Mesendoderm (in vitro differentiated cells): Measurements from ENCODE around the gene PROSER2.

Experiments
- DNase-seq: peaks from one replicate; pipeline ENCODE4 v3.0.0; 2013
- H2AK5ac ChIP-seq: 2 replicates; pipeline ENCODE4 v1.6.1; 2013; ENCODE audit warnings: low read length, inconsistent platforms
- H2BK120ac ChIP-seq: 2 replicates; pipeline ENCODE4 v1.6.1; 2013; ENCODE audit warnings: low read depth, mild to moderate bottlenecking, low read length, moderate library complexity, mixed read lengths
- H2BK15ac ChIP-seq: replicated peaks from 2 replicates; pipeline ENCODE4 v1.6.1; 2013; ENCODE audit warnings: low read depth, mild to moderate bottlenecking, moderate library complexity
- H2BK5ac ChIP-seq: 2 replicates; pipeline ENCODE4 v1.6.1; 2013; ENCODE audit warnings: low read length, inconsistent platforms
- H3K18ac ChIP-seq: 2 replicates; pipeline ENCODE4 v1.6.1; 2013; ENCODE audit warnings: mild to moderate bottlenecking, low read length, mixed read lengths
- H3K23ac ChIP-seq: one replicate; pipeline ENCODE4 v1.6.1; 2013; ENCODE audit warnings: low read length
- H3K27ac ChIP-seq: 2 replicates; pipeline ENCODE4 v1.5.1; 2013; ENCODE audit warnings: low read depth, mild to moderate bottlenecking, inconsistent platforms, low read length, moderate library complexity
- H3K27me3 ChIP-seq: 2 replicates; pipeline ENCODE4 v1.6.1; 2013; ENCODE audit warnings: low read length, control low read depth, mild to moderate bottlenecking, inconsistent platforms; ENCODE audit not compliant: insufficient read depth, poor library complexity
- H3K36me3 ChIP-seq: 2 replicates; pipeline ENCODE4 v1.6.1; 2013; ENCODE audit warnings: low read length, inconsistent platforms; ENCODE audit not compliant: control insufficient read depth, insufficient read depth
- H3K4ac ChIP-seq: one replicate; pipeline ENCODE4 v1.6.1; 2013; ENCODE audit warnings: low read depth, mild to moderate bottlenecking, low read length, moderate library complexity
- H3K4me1 ChIP-seq: 2 replicates; pipeline ENCODE4 v1.6.1; 2013; ENCODE audit warnings: low read depth, low read length, inconsistent platforms; ENCODE audit not compliant: control insufficient read depth
- H3K4me2 ChIP-seq: 2 replicates; pipeline ENCODE4 v1.6.1; 2013; ENCODE audit warnings: low read length
- H3K4me3 ChIP-seq: 2 replicates; pipeline ENCODE4 v1.5.1; 2013; ENCODE audit warnings: mild to moderate bottlenecking, low read length
- H3K56ac ChIP-seq: one replicate; pipeline ENCODE4 v1.6.1; 2013; ENCODE audit warnings: low read length
- H3K79me1 ChIP-seq: 2 replicates; pipeline ENCODE4 v1.6.1; 2013; ENCODE audit warnings: low read length, inconsistent platforms
- H3K79me2 ChIP-seq: 2 replicates; pipeline ENCODE4 v1.6.1; 2013; ENCODE audit warnings: mild to moderate bottlenecking, low read length; ENCODE audit not compliant: control insufficient read depth, insufficient read depth
- H3K9ac ChIP-seq: 2 replicates; pipeline ENCODE4 v1.6.1; 2013; ENCODE audit warnings: low read length, inconsistent platforms
- H4K5ac ChIP-seq: one replicate; pipeline ENCODE4 v1.6.1; 2013; ENCODE audit warnings: low read length
- H4K8ac ChIP-seq: one replicate; pipeline ENCODE4 v1.6.1; 2013; ENCODE audit warnings: low read depth, mild to moderate bottlenecking, control low read depth, low read length, moderate library complexity
- WGBS: extraction: QIAGEN DNeasy Blood & Tissue Kit; methylation state at CpG from one replicate; pipeline ENCODE4 v1.1.7; 2013; ENCODE audit warnings: low lambda C conversion rate, missing lambda C conversion rate; ENCODE audit not compliant: insufficient coverage; ENCODE audit errors: extremely low coverage; 5-methylcytosine and 5-hydroxymethylcytosine counted together

The PROSER2 gene

DNA sequence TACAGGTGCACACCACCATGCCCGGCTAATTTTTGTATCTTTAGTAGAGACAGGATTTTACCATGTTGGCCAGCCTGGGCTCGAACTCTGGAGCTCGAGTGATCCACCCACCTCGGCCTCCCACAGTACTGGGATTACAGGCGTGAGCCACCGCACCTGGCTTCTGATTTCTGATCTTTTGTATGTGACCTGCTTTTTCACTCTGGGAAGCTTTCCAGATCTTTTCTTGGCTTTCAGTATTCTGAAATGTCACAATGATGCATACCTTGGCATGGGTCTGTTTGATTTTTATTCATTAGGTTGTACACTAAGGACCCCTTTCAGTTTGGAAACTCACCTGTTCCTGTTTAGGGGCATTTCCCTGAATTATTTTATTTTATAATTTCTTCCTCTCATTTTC is 41.6 kb downstream of the PROSER2 start:
- no peak overlapping the region for H3K18ac ChIP-seq
- no peak overlapping the region for H3K27ac ChIP-seq
- H2BK5ac ChIP-seq: no peak overlapping the region
- H3K9ac ChIP-seq: no peak overlapping the region
- no peak overlapping the region for H3K4me3 ChIP-seq
- H2BK15ac ChIP-seq: no peak overlapping the region
- no peak overlapping the region for H2AK5ac ChIP-seq
- H3K4ac ChIP-seq: no peak overlapping the region
- no peaks in the 10 kb centered on the region for H3K4me1 ChIP-seq
- H3K56ac ChIP-seq: no peak overlapping the region
- no peaks in the 10 kb centered on the region for H3K79me1 ChIP-seq
- H3K79me2 ChIP-seq: no peaks in the 10 kb centered on the region
- H3K4me2 ChIP-seq: no peak overlapping the region
- no peak overlapping the region for H4K5ac ChIP-seq
- DNase-seq: no peak
- H3K27me3 ChIP-seq: no peaks in the 10 kb centered on the region
- no peak overlapping the region for H3K23ac ChIP-seq
- no CpG with 5 or more reads among the region's 6 CpGs for WGBS
- H2BK120ac ChIP-seq: no peak overlapping the region
- peaks cover 3% of the 10 kb centered on the region for H3K36me3 ChIP-seq
- no peak overlapping the region for H4K8ac ChIP-seq

DNA sequence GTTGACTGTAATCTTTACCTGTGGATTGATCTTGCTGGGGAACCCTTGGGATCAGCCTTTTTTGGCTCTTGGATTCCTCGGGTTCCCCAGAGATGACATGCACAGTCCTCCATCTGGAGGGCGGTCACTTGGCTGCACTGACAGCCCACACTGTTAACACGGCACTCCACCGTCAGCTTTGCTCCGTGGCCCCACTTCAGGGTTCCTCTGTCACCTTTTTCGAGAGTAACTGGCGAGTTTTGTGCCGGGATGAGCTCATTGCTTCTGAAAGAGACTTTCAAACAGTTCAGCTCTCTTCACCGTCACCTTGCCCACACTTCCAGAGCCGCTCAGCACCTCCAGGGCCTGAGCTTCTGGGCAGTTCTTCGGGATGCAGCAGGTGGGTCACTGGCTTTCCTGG is 42.4 kb downstream of the PROSER2 start:
- Histone ChIP-seq H3K18ac (no peak overlapping the region), H2AK5ac (no peak overlapping the region), H3K9ac (no peak overlapping the region), H3K27me3 (no peaks in the 10 kb centered on the region), H2BK15ac (no peak overlapping the region), H4K5ac (no peak overlapping the region), H2BK5ac (no peak overlapping the region), H3K79me2 (no peaks in the 10 kb centered on the region), H3K36me3 (peaks cover 3% of the 10 kb centered on the region), H3K56ac (no peak overlapping the region), H4K8ac (no peak overlapping the region), H3K4me2 (no peak overlapping the region), H3K4me3 (no peak overlapping the region), H2BK120ac (no peak overlapping the region), H3K23ac (no peak overlapping the region), H3K79me1 (no peaks in the 10 kb centered on the region), H3K4me1 (no peaks in the 10 kb centered on the region), H3K4ac (no peak overlapping the region), H3K27ac (no peak overlapping the region)
- no CpG with 5 or more reads among the region's 11 CpGs for WGBS
- DNase-seq: no peak

DNA sequence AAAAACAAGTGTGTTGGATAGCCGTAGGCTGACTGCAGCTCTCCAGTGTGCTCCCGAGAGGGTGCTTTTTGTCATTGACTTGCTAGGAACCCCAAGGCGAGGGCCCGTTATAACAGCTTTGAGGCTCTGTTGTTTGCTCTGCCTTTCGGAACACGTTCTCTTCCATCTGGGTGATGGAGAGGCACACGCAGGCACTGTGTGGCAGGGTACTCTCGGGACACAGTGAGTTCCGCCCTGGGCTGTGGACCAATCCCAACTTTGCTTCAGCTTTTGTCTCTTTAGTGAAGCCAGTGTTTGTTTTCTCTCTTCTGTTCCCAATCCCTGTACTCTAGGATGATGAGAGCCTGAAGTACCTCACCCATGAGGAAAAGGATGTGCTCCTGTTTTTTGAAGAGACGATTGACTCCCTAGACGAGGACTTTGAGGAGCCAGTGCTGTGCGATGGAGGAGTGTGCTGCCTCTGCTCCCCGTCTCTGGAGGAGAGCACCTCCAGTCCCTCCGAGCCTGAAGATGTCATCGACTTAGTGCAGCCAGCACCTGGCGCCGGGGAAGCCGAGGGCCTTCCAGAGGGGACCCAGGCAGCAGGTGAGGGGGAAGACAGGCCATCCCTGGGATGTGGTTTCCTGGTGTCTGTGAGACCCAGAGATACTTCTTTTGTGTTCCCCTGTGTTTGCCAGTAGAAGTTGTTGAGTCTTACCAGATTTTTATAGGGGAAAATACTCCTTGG is 43.2 kb downstream of the PROSER2 start:
- H4K8ac ChIP-seq: no peak overlapping the region
- no peaks in the 10 kb centered on the region for H3K79me2 ChIP-seq
- no CpG with 5 or more reads among the region's 18 CpGs for WGBS
- H3K18ac ChIP-seq: no peak overlapping the region
- no peak overlapping the region for H2BK15ac ChIP-seq
- no peaks in the 10 kb centered on the region for H3K4me1 ChIP-seq
- no peak overlapping the region for H2BK120ac ChIP-seq
- no peak overlapping the region for H3K4me3 ChIP-seq
- H3K4ac ChIP-seq: no peak overlapping the region
- H4K5ac ChIP-seq: no peak overlapping the region
- H3K27me3 ChIP-seq: no peaks in the 10 kb centered on the region
- H3K36me3 ChIP-seq: peaks cover 3% of the 10 kb centered on the region
- no peak for DNase-seq
- no peak overlapping the region for H2AK5ac ChIP-seq
- H3K79me1 ChIP-seq: no peaks in the 10 kb centered on the region
- no peak overlapping the region for H3K56ac ChIP-seq
- H3K4me2 ChIP-seq: no peak overlapping the region
- no peak overlapping the region for H3K23ac ChIP-seq
- H2BK5ac ChIP-seq: no peak overlapping the region
- H3K27ac ChIP-seq: no peak overlapping the region
- H3K9ac ChIP-seq: no peak overlapping the region

DNA sequence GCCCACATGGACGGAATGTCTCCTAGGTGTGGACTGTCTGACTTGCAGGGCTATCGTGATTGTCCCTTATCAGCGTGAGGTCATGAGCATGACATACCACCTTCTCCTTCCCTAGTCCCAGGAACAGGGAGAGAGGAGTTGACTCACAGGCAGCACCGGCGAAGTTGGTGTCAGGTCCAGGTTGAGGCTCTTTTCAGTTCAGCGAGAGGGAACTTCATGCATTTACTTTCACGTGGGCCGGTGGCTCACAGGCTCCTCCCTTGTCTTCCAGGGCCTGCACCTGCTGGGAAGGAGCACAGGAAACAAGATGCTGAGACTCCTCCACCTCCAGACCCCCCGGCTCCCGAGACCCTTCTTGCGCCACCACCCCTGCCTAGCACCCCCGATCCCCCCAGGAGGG is 46.1 kb downstream of the PROSER2 start:
- no CpG with 5 or more reads among the region's 12 CpGs for WGBS

DNA sequence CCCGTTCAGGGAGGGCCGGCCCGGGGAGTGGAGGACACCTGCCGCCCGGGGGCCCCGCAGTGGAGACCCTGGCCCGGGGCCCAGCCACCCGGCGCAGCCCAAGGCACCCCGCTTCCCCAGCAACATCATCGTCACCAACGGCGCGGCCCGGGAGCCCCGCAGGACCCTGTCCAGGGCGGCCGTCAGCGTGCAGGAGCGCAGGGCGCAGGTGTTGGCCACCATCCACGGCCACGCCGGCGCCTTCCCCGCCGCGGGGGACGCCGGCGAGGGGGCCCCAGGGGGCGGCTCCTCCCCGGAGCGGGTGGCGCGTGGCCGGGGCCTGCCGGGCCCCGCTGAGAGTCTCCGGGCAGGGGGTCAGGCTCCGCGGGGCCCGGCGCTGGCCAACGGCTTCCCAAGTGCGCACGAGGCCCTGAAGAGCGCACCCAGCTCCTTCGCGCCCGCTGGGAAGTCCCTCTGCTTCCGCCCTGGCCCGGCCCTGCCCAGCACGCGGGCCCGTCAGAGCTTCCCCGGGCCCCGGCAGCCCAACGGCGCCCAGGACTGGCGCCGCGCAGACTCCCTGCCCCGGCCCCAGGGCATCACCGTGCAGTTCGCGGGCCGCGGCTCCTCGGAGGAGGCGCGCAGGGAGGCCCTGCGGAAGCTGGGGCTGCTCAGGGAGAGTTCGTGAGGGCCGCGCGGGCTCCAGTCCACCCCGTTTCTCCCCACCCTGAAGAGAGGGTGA is 46.7 kb downstream of the PROSER2 start:
- no peak overlapping the region for H3K23ac ChIP-seq
- no peak overlapping the region for H3K4me3 ChIP-seq
- no peaks in the 10 kb centered on the region for H3K36me3 ChIP-seq
- H3K79me1 ChIP-seq: no peaks in the 10 kb centered on the region
- H4K5ac ChIP-seq: no peak overlapping the region
- no peaks in the 10 kb centered on the region for H3K79me2 ChIP-seq
- H3K18ac ChIP-seq: peak overlapping the region; percentile 2
- no peak for DNase-seq
- H2AK5ac ChIP-seq: no peak overlapping the region
- no CpG with 5 or more reads among the region's 78 CpGs for WGBS
- H2BK120ac ChIP-seq: no peak overlapping the region
- H3K56ac ChIP-seq: no peak overlapping the region
- no peaks in the 10 kb centered on the region for H3K4me1 ChIP-seq
- H3K27me3 ChIP-seq: no peaks in the 10 kb centered on the region
- H2BK5ac ChIP-seq: no peak overlapping the region
- H3K4ac ChIP-seq: no peak overlapping the region
- no peak overlapping the region for H2BK15ac ChIP-seq
- H3K27ac ChIP-seq: no peak overlapping the region
- no peak overlapping the region for H3K4me2 ChIP-seq
- no peak overlapping the region for H3K9ac ChIP-seq
- H4K8ac ChIP-seq: peak overlapping the region; percentile 76

More for the DNA sequence above, 46.1 kb downstream of the PROSER2 start:
- Histone ChIP-seq H3K79me1 (no peaks in the 10 kb centered on the region), H3K56ac (no peak overlapping the region), H2BK120ac (no peak overlapping the region), H3K9ac (no peak overlapping the region), H3K23ac (no peak overlapping the region), H2AK5ac (no peak overlapping the region), H3K79me2 (no peaks in the 10 kb centered on the region), H2BK15ac (no peak overlapping the region), H3K27me3 (no peaks in the 10 kb centered on the region), H3K4ac (no peak overlapping the region), H3K4me1 (no peaks in the 10 kb centered on the region), H3K4me2 (no peak overlapping the region), H2BK5ac (no peak overlapping the region), H4K8ac (no peak overlapping the region), H3K27ac (no peak overlapping the region), H3K36me3 (no peaks in the 10 kb centered on the region), H3K18ac (no peak overlapping the region), H4K5ac (no peak overlapping the region), H3K4me3 (no peak overlapping the region)
- peak; percentile 50 for DNase-seq
